ENCODE measurements around the gene MYOZ2.

- TF ChIP-seq CTCF (IDR thresholded peaks at IDR 0.05; ENCODE audit: low read length), result no peak
- no peak for TF ChIP-seq EZH2 (IDR thresholded peaks at IDR 0.05; ENCODE audit: borderline replicate concordance, low read length)
Measured at GRCh38 chr4:119209077-119209476, 73.4 kb downstream of the MYOZ2 start.

All from OCI-LY1 (cell line).